GM18909 (cell line): ENCODE data around the gene MYBPC3.
"Not testable (repeated sequence)": the region's sequence is repeated elsewhere in the genome, so short reads cannot be mapped to it uniquely, and the experiment has no call there.

Experiments used
- ATAC-seq: cut with Tn5 transposase; IDR thresholded peaks from one replicate; pipeline ENCODE4 v1.9.1; 2021; ENCODE audit warnings: mild to moderate bottlenecking; ENCODE audit not compliant: unreplicated experiment, poor library complexity

Gene MYBPC3

GRCh38 chr11:47327025-47327424 is 25.5 kb downstream of the MYBPC3 start:
- ATAC-seq: no peak

- ATAC-seq: no peak
Observed at GRCh38 chr11:47326198-47326597, 26.3 kb downstream of the MYBPC3 start.

GRCh38 chr11:47325271-47326041 is 27.0 kb downstream of the MYBPC3 start:
- ATAC-seq: no peak

GRCh38 chr11:47324520-47324919 is 28.0 kb downstream of the MYBPC3 start:
- no peak for ATAC-seq

GRCh38 chr11:47318166-47318565 is 34.3 kb downstream of the MYBPC3 start:
- no peak for ATAC-seq

DNA sequence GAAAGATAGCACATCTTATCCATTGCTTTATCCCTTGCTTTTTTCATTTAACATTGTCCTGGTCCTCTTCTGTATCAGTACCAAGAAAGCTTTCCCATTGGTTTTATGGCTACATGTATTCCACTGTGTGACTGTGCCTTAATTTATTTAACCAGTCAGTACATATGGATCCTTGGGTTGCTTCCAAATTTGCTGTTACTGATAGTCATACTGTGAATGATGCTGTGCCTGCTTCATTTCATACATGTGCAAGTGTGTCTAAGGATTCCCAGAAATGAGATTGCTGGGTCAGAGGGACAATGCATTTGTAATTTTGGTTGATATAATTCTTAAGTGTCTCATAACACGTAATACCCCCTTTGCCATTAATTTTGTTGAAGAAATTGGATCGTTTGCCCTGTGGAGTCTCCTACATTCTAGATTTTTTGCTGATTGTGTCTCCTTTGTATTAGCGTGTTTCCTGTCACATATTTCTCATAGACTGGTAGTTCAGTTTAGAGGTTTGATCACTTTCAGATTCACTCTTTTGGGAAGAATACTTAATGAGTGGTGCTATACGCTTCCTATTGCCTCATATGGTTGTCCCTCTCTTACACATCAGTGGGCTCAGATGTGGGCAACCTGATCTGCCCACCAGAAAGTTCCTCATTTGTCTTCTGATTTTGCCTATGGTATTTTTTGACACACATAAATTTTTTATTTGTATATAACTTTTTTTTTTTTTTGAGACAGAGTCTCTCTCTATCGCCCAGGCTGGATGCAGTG is 35.3 kb downstream of the MYBPC3 start:
- peak; percentile 83 for ATAC-seq

- not testable (repeated sequence) for ATAC-seq
Observed at GRCh38 chr11:47316501-47316900, 36.0 kb downstream of the MYBPC3 start.

GRCh38 chr11:47314992-47315391 is 37.5 kb downstream of the MYBPC3 start:
- ATAC-seq: no peak

DNA sequence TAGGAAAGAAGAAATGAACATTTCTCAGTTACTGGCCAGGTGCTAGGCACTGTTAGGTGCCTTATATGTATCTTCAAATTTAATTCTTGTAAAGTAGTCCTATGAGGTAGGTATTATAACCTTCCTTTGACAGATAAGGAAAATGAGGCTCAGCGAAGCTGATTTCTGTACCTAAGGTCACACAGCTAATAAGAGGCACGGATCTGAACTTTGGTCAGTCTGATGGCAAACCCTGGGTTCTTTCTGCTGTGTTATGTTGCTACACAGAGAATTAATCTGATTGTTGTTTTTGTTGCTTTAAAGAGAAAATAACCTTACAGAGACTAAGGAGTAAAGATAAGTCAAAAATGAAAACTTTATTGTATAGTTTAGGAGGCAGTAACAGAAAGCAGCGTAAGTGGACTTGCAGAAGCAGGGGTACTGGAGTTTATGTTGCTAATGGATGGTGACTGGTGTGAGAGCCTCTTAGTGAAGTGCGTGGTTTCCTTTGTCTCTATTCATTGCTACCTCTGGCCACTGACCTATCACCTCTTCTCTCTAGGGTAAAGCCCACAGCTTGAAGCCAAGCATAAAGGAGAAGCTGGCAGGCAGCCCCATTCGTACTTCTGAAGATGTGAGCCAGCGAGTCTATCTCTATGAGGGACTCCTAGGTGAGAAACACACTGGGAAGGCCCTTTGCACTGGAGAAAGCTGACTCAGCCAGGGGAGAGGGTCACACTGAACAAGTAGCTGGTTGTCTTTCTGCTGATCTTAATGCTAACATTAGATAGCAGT is 44.3 kb downstream of the MYBPC3 start:
- no peak for ATAC-seq

DNA sequence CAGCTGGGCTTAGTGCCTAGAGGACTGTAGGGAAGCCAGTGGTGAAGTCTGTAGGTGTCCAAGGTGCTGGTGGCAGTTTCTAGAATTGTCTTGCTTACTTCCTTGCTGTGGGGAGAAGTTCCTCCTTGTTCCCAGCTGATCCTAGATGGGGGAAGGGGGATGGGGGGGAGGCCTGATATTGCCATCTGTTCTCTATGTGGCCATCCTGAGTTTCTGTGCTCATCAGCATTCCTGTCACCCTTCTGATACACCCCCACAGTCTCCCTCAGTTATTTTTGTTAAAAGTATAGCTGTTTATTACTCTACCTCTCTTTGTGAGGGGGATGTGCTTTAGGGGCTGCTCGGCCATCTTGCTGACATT is 46.0 kb downstream of the MYBPC3 start:
- ATAC-seq: no peak

DNA sequence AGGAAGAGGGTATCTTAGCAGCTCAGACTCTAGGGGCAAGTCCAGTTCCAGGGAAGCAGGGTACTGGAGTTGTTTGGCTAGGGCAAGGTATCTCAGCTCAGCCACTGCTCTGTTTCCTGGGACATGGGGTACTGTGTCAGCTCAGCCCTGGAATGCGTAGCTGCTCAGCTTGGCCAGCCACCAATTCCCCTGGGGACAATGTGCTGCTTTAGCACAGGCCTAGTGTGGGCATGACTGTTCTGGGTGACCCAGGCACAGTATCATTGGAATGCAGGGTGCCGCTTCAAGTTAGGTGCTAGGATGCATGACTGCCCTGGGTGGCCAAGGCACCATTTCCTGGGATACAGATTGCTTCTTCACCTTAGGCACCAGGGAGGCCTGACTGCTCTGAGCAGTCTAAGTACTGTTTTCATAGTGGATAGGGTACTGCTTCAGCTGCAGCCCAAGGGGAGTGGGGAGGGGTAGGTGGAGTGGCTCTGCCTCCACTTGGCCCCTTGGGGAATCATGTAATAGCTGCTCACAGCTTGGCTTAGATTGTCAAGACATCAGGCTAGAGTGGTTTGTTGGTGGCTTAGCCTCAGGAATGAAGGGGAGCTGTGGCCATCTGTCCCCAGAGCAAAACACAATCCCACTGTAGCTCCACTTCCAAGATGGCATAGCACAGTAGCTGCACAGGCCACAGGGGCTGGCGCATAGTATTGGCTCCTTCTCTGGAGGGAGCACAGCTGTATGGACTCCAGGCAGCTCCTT is 46.6 kb downstream of the MYBPC3 start:
- ATAC-seq: no peak

- no peak for ATAC-seq
Observed at GRCh38 chr11:47302853-47303252, 49.6 kb downstream of the MYBPC3 start.

- no peak for ATAC-seq
Observed at GRCh38 chr11:47299078-47299477, 53.4 kb downstream of the MYBPC3 start.

- no peak for ATAC-seq
Observed at GRCh38 chr11:47296045-47296444, 56.5 kb downstream of the MYBPC3 start.

- ATAC-seq: no peak
Observed at GRCh38 chr11:47295385-47295784, 57.1 kb downstream of the MYBPC3 start.

DNA sequence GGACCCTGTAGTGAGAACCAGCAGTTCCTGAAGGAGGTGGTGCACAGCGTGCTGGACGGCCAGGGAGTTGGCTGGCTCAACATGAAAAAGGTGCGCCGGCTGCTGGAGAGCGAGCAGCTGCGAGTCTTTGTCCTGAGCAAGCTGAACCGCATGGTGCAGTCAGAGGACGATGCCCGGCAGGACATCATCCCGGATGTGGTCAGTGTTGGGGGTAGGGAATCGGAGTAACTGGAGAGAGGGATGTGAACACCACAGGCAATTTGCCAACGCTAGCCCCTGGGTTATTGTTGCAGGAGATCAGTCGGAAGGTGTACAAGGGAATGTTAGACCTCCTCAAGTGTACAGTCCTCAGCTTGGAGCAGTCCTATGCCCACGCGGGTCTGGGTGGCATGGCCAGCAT is 62.6 kb downstream of the MYBPC3 start:
- no peak for ATAC-seq

DNA sequence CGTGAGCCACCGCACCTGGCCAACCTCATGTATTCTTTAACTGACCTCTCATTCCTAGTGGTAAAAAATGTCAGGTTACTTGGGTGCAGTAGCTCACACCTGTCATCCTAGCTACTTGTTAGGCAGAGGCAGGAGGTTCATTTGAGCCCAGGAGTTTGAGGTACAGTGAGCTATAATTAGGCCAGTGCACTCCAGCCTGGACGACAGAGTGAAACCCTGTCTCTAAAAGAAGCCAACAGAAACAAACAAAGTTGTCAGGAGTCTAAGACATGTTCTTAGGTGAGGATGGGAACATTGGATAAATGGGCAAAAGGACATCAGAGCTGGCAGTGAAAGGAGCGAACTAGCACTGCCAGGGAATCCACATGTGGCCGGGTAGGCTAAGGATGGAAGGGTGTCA is 64.4 kb downstream of the MYBPC3 start:
- ATAC-seq: no peak

DNA sequence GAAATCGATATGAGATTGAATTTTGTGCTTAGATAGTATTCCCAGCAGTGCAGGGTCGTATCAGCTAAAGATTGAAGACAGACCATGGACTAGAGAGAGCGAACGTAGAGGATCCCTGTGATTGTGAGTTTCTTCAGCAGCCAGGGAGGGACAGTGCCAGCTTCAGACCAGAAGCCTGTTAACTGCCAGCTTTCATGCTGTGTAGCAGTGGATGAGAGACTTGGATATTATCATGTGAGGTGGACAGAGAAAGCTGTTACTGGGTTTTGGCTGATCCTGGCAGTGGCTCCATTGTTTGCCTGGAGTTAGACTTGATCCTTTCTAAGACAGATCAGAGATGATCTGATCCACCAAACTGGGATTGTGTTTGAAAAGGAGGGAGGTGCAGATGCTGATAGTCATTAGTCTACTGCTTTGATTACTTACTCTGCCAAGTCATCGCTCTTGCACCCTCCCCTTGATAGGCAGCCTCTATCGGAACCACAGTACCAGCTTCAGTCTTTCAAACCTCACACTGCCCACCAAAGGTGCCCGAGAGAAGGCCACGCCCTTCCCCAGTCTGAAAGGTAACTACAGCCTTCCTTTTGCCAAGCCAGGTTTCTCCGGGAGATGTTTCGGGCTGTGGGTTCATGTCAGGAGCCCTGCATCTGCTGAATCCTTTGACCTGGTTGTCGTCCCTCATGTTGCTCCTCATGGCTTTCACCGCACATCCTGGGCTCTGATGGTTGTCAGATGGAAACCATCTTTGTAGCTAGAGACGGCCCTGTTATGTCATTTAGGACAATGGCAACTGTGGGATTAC is 66.3 kb downstream of the MYBPC3 start:
- ATAC-seq: no peak

DNA sequence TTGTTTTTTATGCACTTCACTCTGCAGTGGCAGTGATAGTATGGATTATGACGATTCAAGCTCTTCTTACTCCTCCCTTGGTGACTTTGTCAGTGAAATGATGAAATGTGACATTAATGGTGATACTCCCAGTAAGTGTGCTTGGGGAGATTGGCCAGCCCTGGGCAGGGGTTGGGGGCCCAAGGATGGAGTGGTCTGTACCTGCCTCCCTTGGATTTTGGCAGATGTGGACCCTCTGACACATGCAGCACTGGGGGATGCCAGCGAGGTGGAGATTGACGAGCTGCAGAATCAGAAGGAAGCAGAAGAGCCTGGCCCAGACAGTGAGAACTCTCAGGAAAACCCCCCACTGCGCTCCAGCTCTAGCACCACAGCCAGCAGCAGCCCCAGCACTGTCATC is 68.4 kb downstream of the MYBPC3 start:
- ATAC-seq: no peak

GRCh38 chr11:47282462-47282861 is 70.0 kb downstream of the MYBPC3 start:
- ATAC-seq: no peak
